IPS DF 19.7 (cell line): ENCODE measurements around the gene IFITM10.

Experiments used
- DNase-seq: peaks from one replicate; pipeline ENCODE4 v3.0.0-alpha.2; 2013; ENCODE audit warnings: low read depth, low spot score

IFITM10 gene

GRCh38 chr11:1752907-1753228, 2.5 kb upstream of the IFITM10 start:
- DNase-seq, result no peak

- no peak for DNase-seq
Measured at GRCh38 chr11:1751999-1752906, 1.9 kb upstream of the IFITM10 start.

GRCh38 chr11:1751531-1751921, 1.1 kb upstream of the IFITM10 start:
- no peak for DNase-seq

- DNase-seq, result no peak
Measured at GRCh38 chr11:1750840-1751530, 590 bp upstream of the IFITM10 start.

- DNase-seq, result no peak
Measured at GRCh38 chr11:1749395-1750351, 722 bp downstream of the IFITM10 start.

GRCh38 chr11:1748636-1749394, 1.6 kb downstream of the IFITM10 start:
- no peak for DNase-seq

- no peak for DNase-seq
Measured at GRCh38 chr11:1747753-1748635, 2.4 kb downstream of the IFITM10 start.

GRCh38 chr11:1746956-1747752, 3.2 kb downstream of the IFITM10 start:
- no peak for DNase-seq

GRCh38 chr11:1746511-1746931, 3.9 kb downstream of the IFITM10 start:
- no peak for DNase-seq

GRCh38 chr11:1745701-1746320, 4.6 kb downstream of the IFITM10 start:
- DNase-seq, result no peak

- no peak for DNase-seq
Measured at GRCh38 chr11:1744891-1745700, 5.3 kb downstream of the IFITM10 start.

- DNase-seq, result no peak
Measured at GRCh38 chr11:1744137-1744886, 6.1 kb downstream of the IFITM10 start.

- no peak for DNase-seq
Measured at GRCh38 chr11:1743585-1744136, 6.7 kb downstream of the IFITM10 start.

- DNase-seq, result no peak
Measured at GRCh38 chr11:1742869-1743584, 7.4 kb downstream of the IFITM10 start.

- no peak for DNase-seq
Measured at GRCh38 chr11:1742371-1742770, 8.0 kb downstream of the IFITM10 start.

GRCh38 chr11:1741741-1742140, 8.7 kb downstream of the IFITM10 start:
- no peak for DNase-seq
